HG02970 (cell line): ENCODE data around the gene KRT74.

Experiments
- ATAC-seq: cut with Tn5 transposase; IDR thresholded peaks from one replicate; pipeline ENCODE4 v1.9.1; 2021; ENCODE audit warnings: mild to moderate bottlenecking, moderate library complexity, moderate number of reproducible peaks; ENCODE audit not compliant: unreplicated experiment, low FRiP score

Gene KRT74

GRCh38 chr12:52575948-52576347, 2.3 kb upstream of the KRT74 start:
- ATAC-seq = no peak

- ATAC-seq = no peak
Observed at GRCh38 chr12:52575256-52575655, 1.6 kb upstream of the KRT74 start.

DNA sequence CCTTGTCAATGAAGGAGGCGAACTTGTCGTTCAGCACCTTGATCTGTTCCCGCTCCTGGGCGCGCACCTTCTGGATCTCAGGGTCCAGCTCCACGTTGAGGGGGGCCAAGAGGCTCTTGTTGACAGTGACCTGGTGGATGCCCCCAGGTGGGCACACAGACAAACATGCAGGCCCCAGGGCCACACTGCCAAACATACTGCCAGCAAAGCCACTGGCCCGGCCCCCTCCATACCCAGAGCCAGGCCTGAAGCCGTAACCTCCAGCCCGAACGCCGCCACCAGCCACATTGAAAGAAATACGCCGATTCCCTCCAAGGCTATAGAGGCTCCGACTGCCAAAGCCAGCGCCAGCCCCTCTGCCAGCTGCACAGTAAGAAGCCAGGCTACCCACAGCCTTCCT, 337 bp downstream of the KRT74 start:
- ATAC-seq = no peak

DNA sequence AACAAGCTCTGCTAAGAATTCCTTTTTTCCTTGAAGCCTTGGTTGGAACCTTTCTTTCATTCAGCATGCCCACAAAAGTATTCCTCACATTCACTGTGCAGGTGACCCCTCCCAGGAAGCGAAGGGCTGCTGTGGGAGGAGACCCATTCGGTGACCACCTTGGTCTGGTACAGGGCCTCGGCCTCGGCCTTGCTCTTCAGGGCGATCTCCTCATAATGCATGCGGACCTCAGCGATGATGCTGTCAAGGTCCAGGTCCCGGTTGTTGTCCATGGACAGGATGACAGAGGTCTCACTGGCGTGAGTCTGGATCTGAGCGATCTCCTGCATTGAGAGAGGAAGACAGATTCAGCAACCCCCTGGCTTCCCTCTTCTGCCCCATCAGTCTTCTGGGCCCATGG, 3.1 kb downstream of the KRT74 start:
- no peak for ATAC-seq

GRCh38 chr12:52568111-52568510, 5.5 kb downstream of the KRT74 start:
- no peak for ATAC-seq

GRCh38 chr12:52566847-52567291, 6.8 kb downstream of the KRT74 start:
- no peak for ATAC-seq

DNA sequence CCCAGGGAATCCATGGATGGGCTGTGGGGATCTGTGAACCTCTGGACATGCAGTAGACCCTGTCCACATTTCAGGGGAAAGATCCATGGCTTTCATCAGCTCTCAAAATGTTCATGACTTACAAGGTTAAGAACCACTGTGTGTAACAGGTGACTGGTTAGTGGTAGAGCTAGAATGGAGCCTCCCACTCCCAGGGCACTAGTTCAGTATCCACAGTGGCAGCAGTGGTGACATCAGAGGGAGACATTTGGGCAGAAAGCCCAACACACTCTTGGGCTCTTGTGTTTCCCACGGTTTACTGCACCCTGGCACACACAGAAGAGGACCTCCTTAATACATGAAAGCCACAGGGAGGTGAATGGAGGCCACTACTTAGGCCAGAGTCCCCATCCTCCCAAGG, 9.1 kb downstream of the KRT74 start:
- ATAC-seq = no peak

- ATAC-seq = no peak
Observed at GRCh38 chr12:52561880-52562449, 11.7 kb downstream of the KRT74 start.

GRCh38 chr12:52559979-52560378, 13.7 kb downstream of the KRT74 start:
- ATAC-seq = no peak

GRCh38 chr12:52558781-52559445, 14.7 kb downstream of the KRT74 start:
- ATAC-seq = no peak

DNA sequence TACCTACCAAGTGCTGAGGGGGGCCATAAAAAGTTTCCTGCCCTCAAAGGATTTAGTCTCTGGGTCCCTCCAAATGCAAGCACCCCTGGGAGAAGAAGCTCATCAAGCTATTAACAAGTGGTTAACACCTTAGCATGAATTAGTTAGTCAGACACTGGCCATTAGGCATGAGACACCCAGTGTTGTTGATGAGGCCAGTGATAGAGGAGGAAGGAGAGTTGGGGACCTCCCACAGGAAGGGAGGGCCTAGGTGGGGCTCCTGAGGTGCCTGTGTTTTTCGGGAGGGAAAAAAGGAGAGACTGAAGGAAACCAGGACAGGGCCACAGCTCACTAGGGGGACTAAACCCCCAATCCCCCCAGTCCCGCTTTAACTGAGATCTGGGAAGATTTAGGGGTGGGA, 16.2 kb downstream of the KRT74 start:
- ATAC-seq = no peak

DNA sequence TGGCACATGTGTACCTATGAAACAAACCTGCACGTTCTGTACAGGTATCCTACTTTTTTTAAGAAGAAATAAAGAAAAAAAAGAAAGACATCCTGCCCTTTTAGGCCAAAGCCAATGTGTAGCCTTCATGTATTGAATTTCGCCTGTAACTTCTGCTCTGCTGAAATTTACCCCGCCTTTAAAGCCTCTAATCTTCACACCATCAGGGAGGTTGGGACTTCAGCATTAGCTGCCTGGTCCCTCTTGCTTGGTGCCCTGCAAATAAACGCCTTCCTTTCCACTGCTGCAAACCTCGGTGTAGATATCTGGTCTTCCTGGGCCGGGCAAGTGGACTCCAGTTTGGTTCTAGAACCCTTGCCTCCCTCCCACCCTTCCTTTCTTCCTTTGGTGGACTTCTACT, 18.1 kb downstream of the KRT74 start:
- no peak for ATAC-seq

- ATAC-seq = no peak
Observed at GRCh38 chr12:52552681-52553195, 20.9 kb downstream of the KRT74 start, which contains the start of gene KRT71. TSS of gene KRT71 (minus strand) at chr12:52553145. CDS start at chr12:52553077, 68 bp downstream.

DNA sequence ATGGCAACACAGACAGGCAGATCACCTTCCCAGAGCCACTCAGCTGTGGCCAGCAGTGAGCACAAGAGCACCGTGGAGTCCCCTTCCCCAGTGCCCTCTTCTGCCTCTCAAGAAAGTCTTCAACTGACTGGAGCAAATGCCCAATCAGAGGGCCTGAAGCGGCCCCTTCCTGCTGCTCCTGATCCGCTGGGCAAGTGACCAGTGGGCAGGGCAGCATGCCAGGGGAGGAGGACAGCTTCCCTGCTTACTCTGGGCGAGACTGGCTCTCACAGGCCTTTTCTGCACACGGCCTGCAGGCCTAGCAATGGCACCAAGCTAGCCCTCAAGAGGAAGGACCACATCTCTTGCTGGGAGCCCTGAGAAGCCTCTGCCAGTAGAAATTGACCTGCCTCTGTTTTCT, 21.6 kb downstream of the KRT74 start:
- no peak for ATAC-seq

DNA sequence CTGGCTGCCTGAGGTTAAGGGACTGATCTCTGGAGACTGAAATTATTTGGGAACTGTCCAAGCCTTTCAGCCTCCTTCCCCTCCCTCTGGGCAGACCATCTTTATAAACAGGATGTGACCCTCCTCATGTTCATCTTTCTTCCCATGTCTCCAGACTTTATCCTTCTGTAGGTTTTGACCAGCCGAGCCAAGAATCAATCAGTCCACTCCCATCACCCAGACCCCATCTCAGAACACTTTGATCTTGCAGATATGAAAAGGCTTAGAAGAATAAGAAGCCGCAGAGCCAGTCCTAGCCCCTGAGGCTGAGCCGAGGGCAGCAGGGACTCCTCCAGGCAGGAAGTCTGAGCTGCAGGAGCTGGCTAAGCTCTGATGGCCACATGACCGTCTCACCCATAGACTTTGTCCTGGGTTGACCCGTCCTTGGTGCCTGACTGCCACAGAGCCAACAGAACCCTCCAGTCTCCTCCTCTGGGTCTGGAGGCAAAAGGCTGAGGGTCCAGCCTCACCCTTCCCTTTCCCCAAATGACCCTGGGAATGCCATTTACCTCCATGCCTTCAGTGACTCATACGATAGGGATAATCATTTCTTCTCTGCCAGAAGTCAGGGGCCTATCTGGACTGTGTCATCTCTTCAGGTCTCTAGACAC, 22.3 kb downstream of the KRT74 start:
- no peak for ATAC-seq

DNA sequence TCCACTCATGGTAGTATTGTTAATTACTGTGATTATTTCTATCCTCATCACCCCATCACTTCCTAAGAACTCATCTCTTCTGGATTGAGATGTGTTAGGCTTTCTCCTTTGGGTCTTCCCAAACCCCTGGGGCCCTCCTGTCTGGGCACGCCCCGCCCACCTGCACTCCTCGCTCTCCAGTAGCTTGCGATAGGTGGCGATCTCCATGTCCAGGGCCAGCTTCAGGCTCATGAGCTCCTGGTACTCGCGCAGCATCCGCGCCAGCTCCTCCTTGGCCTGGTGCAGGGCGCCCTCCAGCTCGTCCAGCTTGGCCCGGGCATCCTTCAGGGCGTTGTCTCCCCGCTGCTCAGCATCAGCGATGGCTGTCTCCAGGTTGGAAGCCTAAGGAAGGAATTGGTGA, 27.5 kb downstream of the KRT74 start:
- no peak for ATAC-seq

DNA sequence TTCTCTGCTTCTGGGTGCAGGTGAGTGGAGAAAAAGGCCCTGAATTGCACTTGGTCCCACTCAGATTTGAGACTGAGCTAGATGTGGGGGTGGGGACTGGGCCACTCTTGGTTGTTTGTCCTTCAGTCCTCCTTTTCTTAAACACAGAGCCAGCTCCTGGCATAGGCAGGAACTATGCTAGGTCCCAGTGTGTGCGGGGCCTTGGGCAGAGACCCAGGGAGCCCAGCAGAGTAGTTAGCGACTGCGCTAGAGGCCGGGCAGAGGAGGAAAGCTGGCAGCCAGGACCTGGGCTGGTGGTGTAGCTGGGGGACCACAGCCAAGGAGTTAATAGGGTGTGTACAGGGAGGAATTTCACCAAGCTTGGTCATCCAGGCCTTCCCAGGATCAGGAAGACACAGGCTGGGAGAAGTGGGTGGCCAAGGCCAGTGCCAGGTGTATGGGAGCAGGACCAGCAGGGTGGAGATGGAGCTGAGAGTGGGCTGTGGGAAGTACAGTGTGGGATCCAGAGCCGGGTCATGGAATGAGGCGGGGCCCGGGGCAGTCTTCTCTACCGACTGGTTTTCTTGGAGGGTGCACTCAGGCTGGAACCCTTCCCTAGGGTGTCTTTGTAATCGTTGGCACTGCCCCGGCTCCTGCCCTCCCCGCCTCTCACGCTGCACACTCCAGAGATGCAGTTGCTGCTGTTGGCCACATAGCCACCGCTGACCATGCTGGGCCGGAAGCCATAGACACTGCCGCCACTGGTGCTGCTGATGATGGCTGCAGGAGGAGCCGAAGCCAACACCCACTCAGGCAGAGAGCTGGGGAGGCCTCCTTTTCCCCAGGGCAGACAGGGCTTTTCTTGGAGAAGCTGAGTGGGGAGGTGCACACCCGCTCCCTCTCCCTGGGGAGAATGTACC, 29.4 kb downstream of the KRT74 start:
- ATAC-seq = no peak

GRCh38 chr12:52542785-52543318, 30.8 kb downstream of the KRT74 start:
- ATAC-seq = no peak

DNA sequence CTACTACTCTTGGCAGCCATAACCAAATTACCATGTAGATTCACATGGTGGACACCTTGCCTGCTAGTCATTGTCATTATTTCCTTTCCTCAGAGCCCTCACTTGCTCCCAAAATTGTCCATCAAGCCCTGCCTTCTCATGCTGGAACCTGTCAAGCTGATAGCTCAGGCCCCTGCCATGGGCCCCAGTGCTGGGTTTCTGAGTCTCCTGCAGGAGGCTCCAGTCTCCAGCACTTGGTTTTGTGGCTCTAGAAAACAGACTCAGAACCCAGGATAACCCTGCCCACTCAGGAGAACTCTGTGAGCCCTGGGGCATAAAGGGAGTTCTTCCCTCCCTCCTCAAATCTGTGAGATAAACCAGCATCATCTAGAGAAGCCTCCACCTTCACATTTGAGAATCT, 31.5 kb downstream of the KRT74 start:
- no peak for ATAC-seq

DNA sequence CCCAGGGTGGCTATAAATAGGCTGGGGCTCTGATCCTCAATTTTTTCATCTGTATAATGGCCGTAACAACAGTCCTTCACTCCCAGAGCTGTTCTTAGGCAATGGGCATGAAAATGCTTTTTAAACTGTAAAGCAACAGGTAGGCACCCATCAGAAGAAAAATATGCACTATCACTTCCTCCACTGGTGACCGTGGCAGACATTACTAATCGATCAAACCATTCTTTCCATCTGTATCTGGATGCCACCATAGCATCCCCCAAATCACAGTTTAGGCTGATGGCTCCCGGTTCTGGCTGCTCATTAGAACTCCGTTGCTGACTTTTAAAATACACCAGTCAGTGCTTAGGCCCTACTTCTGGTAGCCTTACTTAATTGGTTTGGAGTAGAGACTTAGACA, 31.9 kb downstream of the KRT74 start:
- no peak for ATAC-seq
